GM19193 (cell line): ENCODE results near the gene TSPAN5.

ENCODE experiments used
- POLR2A ChIP-seq: IDR thresholded peaks from 4 replicates; pipeline ENCODE4 v1.6.1; 2011; ENCODE audit not compliant: insufficient read depth, insufficient read length; ENCODE audit errors: extremely low read depth

The TSPAN5 gene

GRCh38 chr4:98519268-98519977, 139.0 kb downstream of the TSPAN5 start:
- TF ChIP-seq POLR2A: no peak

GRCh38 chr4:98518559-98519267, 139.7 kb downstream of the TSPAN5 start:
- TF ChIP-seq POLR2A: no peak

- no peak for TF ChIP-seq POLR2A
Observed at GRCh38 chr4:98517218-98518021, 141.0 kb downstream of the TSPAN5 start.

GRCh38 chr4:98516441-98517217, 141.8 kb downstream of the TSPAN5 start:
- TF ChIP-seq POLR2A: no peak

GRCh38 chr4:98516042-98516440, 142.4 kb downstream of the TSPAN5 start:
- TF ChIP-seq POLR2A: no peak

- TF ChIP-seq POLR2A: no peak
Observed at GRCh38 chr4:98515470-98515809, 143.0 kb downstream of the TSPAN5 start.

GRCh38 chr4:98514741-98515469, 143.5 kb downstream of the TSPAN5 start:
- no peak for TF ChIP-seq POLR2A

- TF ChIP-seq POLR2A: no peak
Observed at GRCh38 chr4:98512918-98513317, 145.5 kb downstream of the TSPAN5 start.

- TF ChIP-seq POLR2A: no peak
Observed at GRCh38 chr4:98510757-98511517, 147.5 kb downstream of the TSPAN5 start.

- TF ChIP-seq POLR2A: no peak
Observed at GRCh38 chr4:98510340-98510739, 148.1 kb downstream of the TSPAN5 start.

GRCh38 chr4:98509721-98510120, 148.7 kb downstream of the TSPAN5 start:
- TF ChIP-seq POLR2A: no peak

- TF ChIP-seq POLR2A: no peak
Observed at GRCh38 chr4:98508829-98509598, 149.4 kb downstream of the TSPAN5 start.

GRCh38 chr4:98508248-98508647, 150.2 kb downstream of the TSPAN5 start:
- no peak for TF ChIP-seq POLR2A

GRCh38 chr4:98507299-98507698, 151.1 kb downstream of the TSPAN5 start:
- TF ChIP-seq POLR2A: no peak
